ENCODE measurements around the gene KNL1. TPM values are rescaled to one million over a fixed set of nuclear protein-coding genes. Genes with fewer than 3 reads are reported as not detected.

The KNL1 gene
- polyA plus RNA-seq, 1 donor from 2014 or later, result 1.1 TPM

- H3K4me3 Mint-ChIP-seq, result no peak overlapping the region
- peaks cover 0 to 3% (median 2%) of the 10 kb centered on the region in 3 donors for H3K4me1 Mint-ChIP-seq
- no peak overlapping the region for H3K27ac Mint-ChIP-seq
- H3K27me3 Mint-ChIP-seq, result no peaks in the 10 kb centered on the region
- no peaks in the 10 kb centered on the region for H3K9me3 Mint-ChIP-seq
- peaks cover 14% of the 10 kb centered on the region for H3K36me3 Mint-ChIP-seq
Observed at GRCh38 chr15:40706121-40706520, 112.1 kb downstream of the KNL1 start.

Other genes starting within 250 kb of the KNL1 start
- not detected for gene PHGR1, start 243.2 kb upstream of the KNL1 start, polyA plus RNA-seq
- 0.19 TPM for gene DISP2, start 236.0 kb upstream of the KNL1 start, polyA plus RNA-seq
- 4.6 TPM for gene KNSTRN, start 211.5 kb upstream of the KNL1 start, polyA plus RNA-seq
- gene IVD, start 188.5 kb upstream of the KNL1 start, polyA plus RNA-seq, result 55.5 TPM
- gene BAHD1, start 153.3 kb upstream of the KNL1 start, polyA plus RNA-seq, result 2.3 TPM
- 1.8 TPM for gene CHST14, start 123.3 kb upstream of the KNL1 start, polyA plus RNA-seq
- 131 TPM for gene CCDC32, start 29.2 kb upstream of the KNL1 start, polyA plus RNA-seq
- 19.7 TPM for gene RPUSD2, start 24.9 kb upstream of the KNL1 start, polyA plus RNA-seq
- gene RAD51, start 100.9 kb downstream of the KNL1 start, polyA plus RNA-seq, result 0.45 TPM
- 18.3 TPM for gene RMDN3, start 161.0 kb downstream of the KNL1 start, polyA plus RNA-seq
- gene GCHFR, start 169.8 kb downstream of the KNL1 start, polyA plus RNA-seq, result 44.2 TPM
- gene C15orf62, start 175.7 kb downstream of the KNL1 start, polyA plus RNA-seq, result 0.09 TPM
- 16.0 TPM for gene ZFYVE19, start 212.8 kb downstream of the KNL1 start, polyA plus RNA-seq
- 34.0 TPM for gene DNAJC17, start 213.2 kb downstream of the KNL1 start, polyA plus RNA-seq
- 0.56 TPM for gene PPP1R14D, start 234.5 kb downstream of the KNL1 start, polyA plus RNA-seq
- gene SPINT1, start 249.8 kb downstream of the KNL1 start, polyA plus RNA-seq, result 12.6 TPM

Measured in IgD-negative memory B cell (primary cell).